H1 (cell line): ENCODE data around the gene NOS3. TPM values are rescaled to one million over a fixed set of nuclear protein-coding genes. Genes with fewer than 3 reads are reported as not detected.

ENCODE experiments used
- CTCF ChIA-PET: fragments of 300-600 bp; sonication (Branson Sonifier 250); formaldehyde crosslinking; loops from one replicate; lab custom pipeline; 2021; ENCODE audit not compliant: partially characterized antibody; lab: Charles Lee
- POLR2A ChIA-PET: fragments of 300-600 bp; sonication (Branson Sonifier 250); formaldehyde crosslinking; loops from one replicate; lab custom pipeline; 2021; ENCODE audit warnings: inconsistent platforms; ENCODE audit not compliant: partially characterized antibody; lab: Charles Lee
- DNase-seq, 2 experiments: peaks; one replicate each; pipeline versions ENCODE4 v3.0.0 to v3.0.0-alpha.2; 2010 to 2022; ENCODE audit warnings: low spot score in 2 of 2, low read depth in 1 of 2, mixed read lengths in 1 of 2
- FAIRE-seq: peaks from 2 replicates; lab custom pipeline; 2011; peaks lifted over from hg19 to GRCh38; lab: Jason Lieb, UNC
- H2AFZ ChIP-seq: 2 replicates; pipeline ENCODE4 v1.8.1; 2012; ENCODE audit warnings: low read length, inconsistent platforms
- H2AK5ac ChIP-seq: 2 replicates; pipeline ENCODE4 v1.6.1; 2013; ENCODE audit warnings: low read depth, low read length
- H2BK120ac ChIP-seq: replicated peaks from 2 replicates; pipeline ENCODE3; 2013; ENCODE audit warnings: low read depth, low read length, inconsistent platforms
- H2BK12ac ChIP-seq: 2 replicates; pipeline ENCODE4 v1.6.1; 2013; ENCODE audit warnings: low read depth, low read length
- H2BK15ac ChIP-seq: 2 replicates; pipeline ENCODE4 v1.6.1; 2013; ENCODE audit warnings: low read length
- H2BK20ac ChIP-seq: 2 replicates; pipeline ENCODE4 v1.6.1; 2013; ENCODE audit warnings: low read length
- H2BK5ac ChIP-seq: 2 replicates; pipeline ENCODE4 v1.6.1; 2013; ENCODE audit warnings: low read depth, low read length
- H3K14ac ChIP-seq: 2 replicates; pipeline ENCODE4 v1.6.1; 2013; ENCODE audit warnings: inconsistent platforms; ENCODE audit not compliant: insufficient read length
- H3K18ac ChIP-seq: 2 replicates; pipeline ENCODE4 v1.6.1; 2013; ENCODE audit warnings: low read length; ENCODE audit errors: extremely low read depth
- H3K23ac ChIP-seq: 2 replicates; pipeline ENCODE4 v1.6.1; 2013; ENCODE audit warnings: inconsistent platforms; ENCODE audit not compliant: insufficient read length
- H3K23me2 ChIP-seq: 2 replicates; pipeline ENCODE4 v1.6.1; 2013; ENCODE audit warnings: low read depth, low read length
- H3K27ac ChIP-seq: 2 replicates; pipeline ENCODE4 v1.6.1; 2011; ENCODE audit warnings: low read depth, low read length, inconsistent platforms
- H3K27me3 ChIP-seq, 4 experiments: replicated peaks in 1 of 4; 1 replicate in 1 of 4; 2 replicates in 3 of 4; pipeline versions ENCODE4 v1.6.1 to v1.8.1; 2011 to 2013; ENCODE audit warnings: low read length in 3 of 4, mild to moderate bottlenecking in 3 of 4, inconsistent platforms in 2 of 4, mixed read lengths in 2 of 4, moderate library complexity in 1 of 4; ENCODE audit not compliant: control insufficient read depth in 3 of 4, insufficient read depth in 3 of 4; ENCODE audit errors: extremely low read depth in 1 of 4
- H3K36me3 ChIP-seq, 4 experiments: 2 replicates each; pipeline versions ENCODE4 v1.6.1 to v1.8.1; 2011 to 2013; ENCODE audit warnings: mild to moderate bottlenecking in 4 of 4, low read length in 3 of 4, moderate library complexity in 2 of 4, control low read depth in 1 of 4, inconsistent platforms in 1 of 4; ENCODE audit not compliant: insufficient read depth in 4 of 4, control insufficient read depth in 2 of 4
- H3K4ac ChIP-seq: replicated peaks from 2 replicates; pipeline ENCODE3; 2013; ENCODE audit warnings: low read length, low read depth, mixed read lengths, inconsistent platforms; ENCODE audit not compliant: insufficient read length
- H3K4me1 ChIP-seq, 4 experiments: replicated peaks in 1 of 4; 1 replicate in 1 of 4; 2 replicates in 3 of 4; pipeline versions ENCODE4 v1.6.1 to v1.8.1; 2011 to 2013; ENCODE audit warnings: low read length in 3 of 4, inconsistent platforms in 2 of 4, mixed read lengths in 1 of 4; ENCODE audit not compliant: insufficient read depth in 4 of 4, control insufficient read depth in 3 of 4
- H3K4me2 ChIP-seq, 2 experiments: 2 replicates each; pipeline versions ENCODE4 v1.6.1 to v1.8.1; 2011 to 2013; ENCODE audit warnings: low read depth in 2 of 2, low read length in 2 of 2, control low read depth in 1 of 2, inconsistent platforms in 1 of 2, mild to moderate bottlenecking in 1 of 2; ENCODE audit not compliant: insufficient read depth in 1 of 2
- H3K4me3 ChIP-seq, 4 experiments: fragments of 200-600, 300-600 bp in 1 of 4; sonication (generic), shearing (Covaris generic), sonication (Bioruptor Twin) in 1 of 4; 2 replicates each; pipeline versions ENCODE4 v1.5.1 to v1.8.1; 2011 to 2016; ENCODE audit warnings: low read length in 4 of 4, low read depth in 3 of 4, control low read depth in 2 of 4, inconsistent platforms in 2 of 4, mild to moderate bottlenecking in 2 of 4, mixed read lengths in 1 of 4, moderate library complexity in 1 of 4; ENCODE audit not compliant: insufficient read depth in 2 of 4; ENCODE audit errors: extremely low read depth in 1 of 4
- H3K56ac ChIP-seq: replicated peaks from 2 replicates; pipeline ENCODE3; 2013; ENCODE audit warnings: low read depth, mild to moderate bottlenecking, mixed read lengths, low read length, inconsistent platforms; ENCODE audit not compliant: insufficient read length
- H3K79me1 ChIP-seq: 2 replicates; pipeline ENCODE4 v1.6.1; 2013; ENCODE audit warnings: low read depth, low read length, control low read depth
- H3K79me2 ChIP-seq, 2 experiments: 2 replicates each; pipeline versions ENCODE4 v1.6.1 to v1.8.1; 2012 to 2013; ENCODE audit warnings: low read length in 2 of 2, mild to moderate bottlenecking in 2 of 2, inconsistent platforms in 1 of 2; ENCODE audit not compliant: insufficient read depth in 2 of 2, control insufficient read depth in 1 of 2
- H3K9ac ChIP-seq, 4 experiments: replicated peaks in 1 of 4; 1 replicate in 1 of 4; 2 replicates in 3 of 4; pipeline versions ENCODE4 v1.6.1 to v1.8.1; 2011 to 2013; ENCODE audit warnings: low read depth in 3 of 4, low read length in 3 of 4, control low read depth in 2 of 4, mild to moderate bottlenecking in 2 of 4, moderate library complexity in 2 of 4, inconsistent platforms in 1 of 4; ENCODE audit errors: extremely low read depth in 1 of 4
- H3K9me3 ChIP-seq, 2 experiments: 2 replicates each; pipeline versions ENCODE4 v1.6.1 to v1.8.1; 2012 to 2013; ENCODE audit warnings: mild to moderate bottlenecking in 2 of 2, moderate library complexity in 2 of 2, control low read depth in 1 of 2, inconsistent platforms in 1 of 2, low read depth in 1 of 2, low read length in 1 of 2, mixed read lengths in 1 of 2; ENCODE audit not compliant: insufficient read depth in 2 of 2
- H4K20me1 ChIP-seq, 2 experiments: replicated peaks in 1 of 2; 2 replicates each; pipeline versions ENCODE3 to v1.8.1; 2011 to 2013; ENCODE audit warnings: inconsistent platforms in 2 of 2, low read length in 2 of 2, mild to moderate bottlenecking in 1 of 2; ENCODE audit not compliant: insufficient read depth in 2 of 2, control insufficient read depth in 1 of 2
- H4K5ac ChIP-seq: 2 replicates; pipeline ENCODE4 v1.6.1; 2013; ENCODE audit warnings: low read length, low read depth, mixed read lengths, inconsistent platforms; ENCODE audit not compliant: insufficient read length
- H4K8ac ChIP-seq: 2 replicates; pipeline ENCODE4 v1.8.0; 2013; ENCODE audit warnings: mild to moderate bottlenecking, moderate library complexity, low read length, inconsistent platforms; ENCODE audit not compliant: insufficient read depth; ENCODE audit errors: extremely low read depth
- H4K91ac ChIP-seq: replicated peaks from 2 replicates; pipeline ENCODE3; 2013; ENCODE audit warnings: low read length, mixed read lengths, inconsistent platforms; ENCODE audit not compliant: insufficient read length
- ATF2 ChIP-seq: IDR thresholded peaks from 2 replicates; pipeline ENCODE4 v1.6.1; 2012; ENCODE audit warnings: low read length, inconsistent platforms
- BACH1 ChIP-seq: IDR thresholded peaks from 2 replicates; pipeline ENCODE4 v1.6.1; 2012; ENCODE audit warnings: low read length, improper control_type of control experiment
- NANOG ChIP-seq: IDR thresholded peaks from 2 replicates; pipeline ENCODE4 v1.6.1; 2011; ENCODE audit warnings: low read length, low read depth, mild to moderate bottlenecking, inconsistent platforms; ENCODE audit not compliant: insufficient read depth, poor library complexity, severe bottlenecking
- POLR2A ChIP-seq, 2 experiments: IDR thresholded peaks; 1 replicate in 1 of 2; 2 replicates in 1 of 2; pipeline ENCODE4 v1.6.1; 2011; ENCODE audit warnings: low read depth in 2 of 2, low read length in 2 of 2, mild to moderate bottlenecking in 2 of 2; ENCODE audit errors: control extremely low read depth in 1 of 2
- SIRT6 ChIP-seq: IDR thresholded peaks from one replicate; pipeline ENCODE4 v1.7.1; 2012; ENCODE audit warnings: low read length, inconsistent platforms
- TCF12 ChIP-seq: IDR thresholded peaks from 2 replicates; pipeline ENCODE4 v1.6.1; 2011; ENCODE audit warnings: low read depth, mild to moderate bottlenecking, low read length
- WGBS, 2 experiments: shearing (Covaris generic) in 1 of 2; methylation state at CpG; one replicate each; pipeline versions ENCODE4 v1.1.6 to v1.1.7; 2013 to 2015; ENCODE audit warnings: low lambda C conversion rate in 2 of 2, mixed read lengths in 2 of 2, inconsistent platforms in 1 of 2, low coverage in 1 of 2, missing lambda C conversion rate in 1 of 2; ENCODE audit not compliant: insufficient replicate concordance in 2 of 2, insufficient coverage in 1 of 2, insufficient read length in 1 of 2; ENCODE audit errors: extremely low coverage in 1 of 2, missing lambda C conversion rate in 1 of 2; 5-methylcytosine and 5-hydroxymethylcytosine counted together
- polyA plus RNA-seq, 7 experiments: library from polyadenylated mRNA; depleted of rRNA in 3 of 7; stranded (reverse) in 5 of 7; unstranded in 2 of 7; fragments of >200 nt in 5 of 7; fragments of 200-250 nt in 2 of 7; gene quantifications; 1 replicate in 5 of 7; 2 replicates in 1 of 7; 4 replicates in 1 of 7; pipeline versions ENCODE4 v1.2.1 to v1.2.3, GENCODE V29; 2011 to 2013; ENCODE audit warnings: missing spikeins in 2 of 7, mixed read lengths in 2 of 7
- total RNA-seq: library from RNA; stranded (reverse); fragmentation: NEBNext Ultra II Directional; extraction: Animal tissue kit (Norgen Biotek cat#: 25700); gene quantifications from 2 replicates; pipeline ENCODE4 v1.2.1, GENCODE V29; 2021

NOS3 gene
- total and polyA plus RNA-seq, 2 of the 8 experiments (the other 6 are each of a cell fraction or from before 2014, with no cell fraction given) = 4.4 to 16.2 TPM

DNA sequence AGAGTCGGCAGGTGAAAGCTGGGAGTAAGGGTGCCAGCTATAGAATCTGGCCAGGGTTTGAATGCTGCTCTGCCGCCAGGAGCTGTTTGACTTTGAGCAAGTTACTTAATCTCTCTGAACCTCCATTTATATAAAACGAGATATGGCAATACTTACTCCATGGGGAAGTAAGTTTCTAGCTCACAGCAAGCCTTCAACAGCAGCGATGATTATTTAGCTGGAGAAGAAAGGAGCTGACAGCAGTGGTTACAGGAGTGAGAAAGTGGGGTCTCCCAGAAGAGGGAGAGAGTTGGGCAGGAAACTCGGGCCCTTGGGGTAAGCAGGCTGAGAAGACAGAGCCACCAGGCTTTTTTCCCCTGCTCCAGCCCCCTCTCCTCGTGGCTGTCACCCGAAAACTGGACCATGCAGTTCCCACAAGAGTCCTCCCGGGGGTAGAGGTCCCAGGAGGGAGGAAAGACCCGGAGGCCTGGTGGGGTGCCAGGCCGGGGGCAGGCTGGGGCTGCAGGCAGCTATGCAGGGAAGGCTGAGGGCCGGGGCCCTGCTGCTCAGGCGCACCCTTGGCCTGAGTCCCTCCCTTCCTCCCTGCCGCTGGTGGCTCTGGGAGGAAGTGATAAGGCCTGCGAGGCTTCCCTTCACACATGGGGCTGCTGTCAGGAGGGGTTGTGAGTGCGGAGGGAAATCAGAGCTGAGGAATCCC lies 3.5 kb downstream of the NOS3 start:
- Histone ChIP-seq H3K79me2 (no peaks in the 10 kb centered on the region), H3K4me3 (no peak overlapping the region), H3K9me3 (no peaks in the 10 kb centered on the region), H4K20me1 (no peaks in the 10 kb centered on the region), H3K79me1 (no peaks in the 10 kb centered on the region), H3K23me2 (no peaks in the 10 kb centered on the region), H3K9ac (no peak overlapping the region), H3K27ac (no peak overlapping the region), H3K27me3 (no peaks in the 10 kb centered on the region), H2BK120ac (no peak overlapping the region), H2BK15ac (0 out of 2 replicates have a peak overlapping the region, but pooled peaks have one; percentile 18), H3K18ac (no peak overlapping the region), H3K4me2 (no peak overlapping the region), H2AK5ac (no peak overlapping the region), H3K14ac (no peak overlapping the region), H2BK5ac (peak overlapping the region; percentile 52; the same call in 1 of the 2 replicates), H3K36me3 (no peaks in the 10 kb centered on the region), H4K8ac (no peak overlapping the region; the same call in 1 of the 2 replicates), H2BK12ac (no peak overlapping the region), H4K5ac (no peak overlapping the region), H2AFZ (no peak overlapping the region), H3K4me1 (peaks cover 4 to 23% (median 14%) of the 10 kb centered on the region in 4 experiments), H4K91ac (peak overlapping the region; percentile 49), H3K23ac (no peak overlapping the region), H3K4ac (no peak overlapping the region), H2BK20ac (peak overlapping the region; percentile 80; the same call in 1 of the 2 replicates), H3K56ac (no peak overlapping the region)
- DNase-seq (no peak), FAIRE-seq (no peak)
- POLR2A ChIA-PET = interaction anchor here (0.6 to 2.0 kb wide), 5 partner anchors 10 to 25 kb away, joined by 3 to 9 read pairs (median 3); no protein-coding TSS in a partner anchor
- no peak for TF ChIP-seq POLR2A (IDR thresholded peaks at IDR 0.05; ENCODE audit: control extremely low read depth in 1 of 2, low read depth in 2 of 2, low read length in 2 of 2)
- TF ChIP-seq TCF12 = no peak
- no peak for TF ChIP-seq ATF2
- TF ChIP-seq NANOG = no peak
- no peak for TF ChIP-seq SIRT6
- no peak for TF ChIP-seq BACH1
- WGBS, 2 experiments = 91% methylated on average over 10 of the region's 15 CpGs; no CpG with 5 or more reads in 1 of the 2 experiments
- CTCF ChIA-PET = interaction anchor here (0.6 to 7.6 kb wide), 14 partner anchors 8 to 767 kb away, joined by 3 to 142 read pairs (median 6); no protein-coding TSS in a partner anchor
